Measurements from ENCODE around the gene ANKRD61. TPM values are rescaled to one million over a fixed set of nuclear protein-coding genes. Genes with fewer than 3 reads are reported as not detected.
"Not testable (repeated sequence)": the region's sequence is repeated elsewhere in the genome, so short reads cannot be mapped to it uniquely, and the experiment has no call there.

Gene ANKRD61
- total RNA-seq, 4 donors from 2014 or later, result 0.26 TPM; not detected in 3

DNA sequence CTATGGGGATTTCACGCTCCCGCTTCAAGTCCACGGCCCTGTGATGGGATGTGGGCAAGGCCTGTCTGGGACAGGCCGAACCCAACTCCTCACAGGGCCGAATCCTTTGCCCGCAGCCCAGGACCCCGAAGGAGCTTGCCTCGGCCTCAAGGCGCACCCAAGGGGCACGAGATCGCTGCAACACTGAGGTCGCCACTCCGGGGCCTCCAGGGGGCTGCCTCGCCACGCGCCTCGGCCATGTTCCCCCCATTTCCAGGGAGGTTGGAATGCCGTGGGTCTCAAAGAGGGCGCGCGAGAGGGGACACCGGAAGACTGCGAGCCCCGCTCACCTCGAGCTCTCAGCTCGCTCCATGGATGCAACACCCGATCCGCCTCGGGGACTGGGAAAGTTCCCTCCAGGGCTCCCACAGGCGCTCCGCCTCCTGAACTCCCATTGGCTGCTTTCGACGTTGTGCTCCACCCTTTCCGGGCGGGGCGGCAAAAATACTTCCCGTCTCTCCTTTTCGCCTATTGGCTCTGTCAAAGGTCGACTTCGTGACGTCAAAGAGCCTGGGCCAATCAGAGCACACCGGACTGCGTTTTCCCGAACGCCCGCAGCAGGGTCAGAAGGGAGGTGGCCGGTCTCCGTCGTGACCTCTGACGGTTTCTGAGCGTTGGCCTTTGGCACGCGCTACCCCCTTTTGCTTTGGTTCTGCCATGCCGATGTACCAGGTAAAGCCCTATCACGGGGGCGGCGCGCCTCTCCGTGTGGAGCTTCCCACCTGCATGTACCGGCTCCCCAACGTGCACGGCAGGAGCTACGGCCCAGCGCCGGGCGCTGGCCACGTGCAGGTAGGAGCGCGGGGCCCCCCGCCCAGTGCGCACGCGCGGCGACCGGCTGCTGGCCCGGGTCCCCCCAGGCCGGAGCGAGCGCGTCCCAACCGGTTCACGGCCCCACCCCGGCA, 22.2 kb upstream of the ANKRD61 start, which contains the start of the genes AIMP2 and PMS2:
Gene AIMP2 (plus strand): TSS at position 605 of the 944 bp plus-strand sequence. CDS start 92 bp downstream, at position 697.
Gene PMS2 (minus strand): TSS at position 382 of the 944 bp plus-strand sequence. CDS start 30 bp downstream, at position 352.
- Histone ChIP-seq H3K4me1 (peaks cover 6 to 70% (median 13%) of the 10 kb centered on the region in 3 donors), H3K27ac (peak within 1 kb of the TSS; percentile 89 to 96 (median 93)), H3K9me3 (no peaks in the 10 kb centered on the region), H3K4me3 (peak within 1 kb of the TSS; percentile 57 to 92 (median 82)), H3K36me3 (peaks cover 0 to 23% (median 0%) of the 10 kb centered on the region in 3 donors), H3K27me3 (no peaks in the 10 kb centered on the region)
- DNase-seq, result peak; percentile 92
- peak in 3 of 4 donors; percentile 25 to 71 (median 62) for TF ChIP-seq POLR2A (IDR thresholded peaks at IDR 0.05)
- TF ChIP-seq, protein P1, sequence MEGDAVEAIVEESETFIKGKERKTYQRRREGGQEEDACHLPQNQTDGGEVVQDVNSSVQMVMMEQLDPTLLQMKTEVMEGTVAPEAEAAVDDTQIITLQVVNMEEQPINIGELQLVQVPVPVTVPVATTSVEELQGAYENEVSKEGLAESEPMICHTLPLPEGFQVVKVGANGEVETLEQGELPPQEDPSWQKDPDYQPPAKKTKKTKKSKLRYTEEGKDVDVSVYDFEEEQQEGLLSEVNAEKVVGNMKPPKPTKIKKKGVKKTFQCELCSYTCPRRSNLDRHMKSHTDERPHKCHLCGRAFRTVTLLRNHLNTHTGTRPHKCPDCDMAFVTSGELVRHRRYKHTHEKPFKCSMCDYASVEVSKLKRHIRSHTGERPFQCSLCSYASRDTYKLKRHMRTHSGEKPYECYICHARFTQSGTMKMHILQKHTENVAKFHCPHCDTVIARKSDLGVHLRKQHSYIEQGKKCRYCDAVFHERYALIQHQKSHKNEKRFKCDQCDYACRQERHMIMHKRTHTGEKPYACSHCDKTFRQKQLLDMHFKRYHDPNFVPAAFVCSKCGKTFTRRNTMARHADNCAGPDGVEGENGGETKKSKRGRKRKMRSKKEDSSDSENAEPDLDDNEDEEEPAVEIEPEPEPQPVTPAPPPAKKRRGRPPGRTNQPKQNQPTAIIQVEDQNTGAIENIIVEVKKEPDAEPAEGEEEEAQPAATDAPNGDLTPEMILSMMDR (IDR thresholded peaks at IDR 0.05), result peak in 2 of 6 experiments; percentile 5 to 7
- WGBS, 2 donors, result 0 to 1% methylated on average over 27 to 42 of the region's 84 CpGs
- intact Hi-C loops (cut with DNase I), result no loop called here

DNA sequence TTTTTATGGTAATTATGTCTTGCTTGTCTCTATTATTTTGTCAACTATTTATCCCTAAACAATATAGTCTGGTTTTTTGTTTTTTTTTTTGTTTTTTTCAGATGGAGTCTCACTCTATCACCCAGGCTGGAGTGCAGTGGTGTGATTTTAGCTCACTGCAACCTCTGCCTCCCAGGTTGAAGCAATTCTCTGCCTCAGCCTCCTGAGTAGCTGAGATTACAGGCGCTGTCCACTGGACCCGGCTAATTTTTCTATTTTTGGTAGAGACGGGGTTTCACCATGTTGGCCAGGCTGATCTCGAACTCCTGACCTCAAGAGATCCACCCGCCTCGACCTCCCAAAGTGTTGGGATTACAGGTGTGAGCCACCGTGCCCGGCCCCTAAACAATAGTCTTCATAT, 20.8 kb upstream of the ANKRD61 start:
- Histone ChIP-seq H3K4me1 (peaks cover 10 to 82% (median 19%) of the 10 kb centered on the region in 3 donors), H3K27ac (peak overlapping the region in 2 of 4 donors; percentile 91 to 95), H3K36me3 (peaks cover 0 to 12% (median 0%) of the 10 kb centered on the region in 3 donors)
- H3K4me3 ChIP-seq; intact Hi-C loops (cut with DNase I); H3K27me3 ChIP-seq; H3K9me3 ChIP-seq; DNase-seq: not testable (repeated sequence)
- 79 to 87% methylated on average over 8 of the region's 8 CpGs for WGBS, 2 donors

DNA sequence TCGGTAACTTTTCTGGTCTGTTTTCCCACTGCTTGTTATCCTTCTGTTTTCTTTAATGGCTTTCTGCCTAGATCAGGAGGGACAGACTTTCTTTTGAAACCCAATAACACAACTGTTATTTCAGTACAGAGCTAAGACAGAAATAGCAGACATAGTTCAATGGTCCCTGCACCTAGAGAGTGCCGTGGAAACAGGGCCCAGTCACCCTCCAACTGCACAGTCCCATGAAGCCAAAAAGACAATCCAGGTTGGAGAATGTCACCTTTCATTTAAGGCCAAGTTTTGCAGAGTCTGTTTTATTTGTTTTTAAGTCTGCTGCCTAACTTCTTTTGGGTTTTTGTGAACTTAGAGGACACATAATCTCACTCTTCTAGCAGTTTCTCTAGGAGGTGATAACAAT, 19.6 kb upstream of the ANKRD61 start:
- 69 to 87% methylated on average over 2 of the region's 2 CpGs for WGBS, 2 donors
- peaks cover 0 to 18% (median 0%) of the 10 kb centered on the region in 3 donors for H3K36me3 ChIP-seq
- H3K4me1 ChIP-seq, result peaks cover 20 to 90% (median 26%) of the 10 kb centered on the region in 3 donors
- no peak overlapping the region for H3K4me3 ChIP-seq
- intact Hi-C loops (cut with DNase I), result no loop called here
- no peaks in the 10 kb centered on the region for H3K27me3 ChIP-seq
- no peak for TF ChIP-seq POLR2A (IDR thresholded peaks at IDR 0.05)
- TF ChIP-seq, protein P1 (IDR thresholded peaks at IDR 0.05), result no peak
- no peak for DNase-seq
- H3K9me3 ChIP-seq, result no peaks in the 10 kb centered on the region
- peak overlapping the region in 2 of 4 donors; percentile 74 to 91 for H3K27ac ChIP-seq

DNA sequence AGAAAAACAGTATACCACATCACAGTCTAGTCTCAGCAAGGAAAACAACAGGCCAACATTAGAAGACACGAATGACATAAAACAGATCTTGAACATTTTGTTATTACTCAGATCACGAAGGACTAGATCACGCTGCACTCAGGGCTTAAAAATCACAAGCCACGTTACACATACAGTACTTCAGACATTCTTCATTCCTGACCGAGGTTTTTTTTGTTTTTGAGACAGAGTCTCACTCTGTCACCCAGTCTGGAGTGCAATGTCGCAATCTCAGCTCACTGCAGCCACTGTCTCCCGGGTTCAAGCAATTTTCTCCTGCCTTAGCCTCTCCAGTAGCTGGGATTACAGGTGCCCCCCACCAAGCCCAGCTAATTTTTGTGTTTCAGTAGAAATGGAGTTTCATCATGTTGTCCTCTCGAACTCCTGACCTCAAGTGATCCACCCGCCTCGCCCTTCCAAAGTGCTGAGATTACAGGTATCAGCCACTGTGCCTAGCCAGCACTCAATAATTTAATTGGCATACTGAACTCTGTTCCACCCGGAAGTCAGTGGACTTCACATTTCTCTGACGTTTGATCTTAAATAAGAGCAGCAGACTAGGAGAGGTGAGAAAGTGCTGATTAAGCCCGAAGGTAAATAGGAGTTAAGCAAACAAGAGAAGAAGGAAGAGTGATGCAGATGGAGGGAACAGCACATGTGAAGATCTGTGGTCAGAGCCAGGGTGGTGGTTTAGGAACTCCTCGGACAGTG, 18.6 kb upstream of the ANKRD61 start:
- H3K9me3 ChIP-seq, result no peaks in the 10 kb centered on the region
- peaks cover 0 to 28% (median 1%) of the 10 kb centered on the region in 3 donors for H3K36me3 ChIP-seq
- intact Hi-C loops (cut with DNase I), result no loop called here
- 50 to 57% methylated on average over 11 to 14 of the region's 14 CpGs for WGBS, 2 donors
- no peak for DNase-seq
- H3K27me3 ChIP-seq, result no peaks in the 10 kb centered on the region
- H3K4me1 ChIP-seq, result peaks cover 22 to 86% (median 27%) of the 10 kb centered on the region in 3 donors
- no peak overlapping the region for H3K4me3 ChIP-seq
- TF ChIP-seq POLR2A (IDR thresholded peaks at IDR 0.05), result no peak
- TF ChIP-seq, protein P1 (IDR thresholded peaks at IDR 0.05), result no peak
- H3K27ac ChIP-seq, result peak overlapping the region in 3 of 4 donors; percentile 21 to 91 (median 74)

DNA sequence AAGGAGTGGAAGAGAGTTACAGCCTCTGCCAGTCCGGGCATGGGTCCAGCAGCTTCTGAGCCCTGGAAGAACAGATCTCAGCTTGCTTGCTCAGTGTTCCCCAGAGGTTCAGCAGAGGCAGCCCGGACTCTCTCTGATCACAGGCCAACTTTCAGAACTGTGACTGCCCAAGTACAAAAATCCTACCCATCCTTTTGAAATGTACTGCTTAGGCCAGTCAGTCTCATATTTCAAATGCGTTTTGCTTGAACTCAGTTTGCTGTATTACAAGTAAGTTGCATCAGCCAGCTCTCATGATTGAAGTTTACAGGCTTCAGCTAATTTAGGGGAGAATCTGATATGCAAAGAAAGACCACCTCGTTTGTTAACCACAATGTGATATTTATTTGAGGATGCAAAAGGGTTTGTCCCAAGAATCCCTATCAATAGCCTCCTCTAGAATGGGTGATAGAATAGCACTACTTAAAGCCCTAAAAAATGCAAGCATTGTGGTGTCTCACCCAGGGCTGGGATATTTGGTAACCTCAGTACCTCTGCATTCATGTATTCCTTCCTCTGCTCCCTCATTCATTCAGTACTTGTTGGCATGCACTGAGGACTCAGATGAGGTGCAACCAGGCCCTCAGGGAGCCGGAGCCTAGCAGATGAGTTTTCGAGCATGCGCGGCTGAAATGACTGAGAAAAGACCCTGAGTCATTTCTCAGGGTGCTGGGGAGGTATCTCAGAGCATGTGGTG, 15.1 kb upstream of the ANKRD61 start:
- peak in 1 of 4 donors; percentile 16 for TF ChIP-seq POLR2A (IDR thresholded peaks at IDR 0.05)
- TF ChIP-seq, protein P1 (IDR thresholded peaks at IDR 0.05), result no peak
- H3K36me3 ChIP-seq, result peaks cover 7 to 59% (median 10%) of the 10 kb centered on the region in 3 donors
- H3K27me3 ChIP-seq, result no peaks in the 10 kb centered on the region
- peaks cover 17 to 90% (median 17%) of the 10 kb centered on the region in 3 donors for H3K4me1 ChIP-seq
- peak overlapping the region; percentile 52 to 91 (median 86) for H3K27ac ChIP-seq
- WGBS, 2 donors, result 28 to 53% methylated on average over 2 to 8 of the region's 8 CpGs
- intact Hi-C loops (cut with DNase I), result no loop called here
- peak overlapping the region in 3 of 4 donors; percentile 22 to 42 (median 34) for H3K4me3 ChIP-seq
- no peaks in the 10 kb centered on the region for H3K9me3 ChIP-seq
- no peak for DNase-seq
